Uterus (tissue), 4 donors: ENCODE results near the gene IGSF23. TPM values are rescaled to one million over a fixed set of nuclear protein-coding genes. Genes with fewer than 3 reads are reported as not detected.

Experiments used
- DNase-seq, 2 donors: peaks; one replicate each; pipeline ENCODE4 v3.0.0-alpha.2; 2019 to 2020
- H3K27ac ChIP-seq, 2 donors: fragments of 200-600 bp; sonication (generic); 1 replicate in 1 of 2; 2 replicates in 1 of 2; pipeline ENCODE4 v1.5.1; 2016 to 2018
- H3K27me3 ChIP-seq, 2 donors: fragments of 200-600 bp; sonication (generic); one replicate each; pipeline ENCODE4 v1.5.1; 2018 to 2019; ENCODE audit warnings: control low read depth in 1 of 2
- H3K36me3 ChIP-seq, 2 donors: fragments of 200-600 bp; sonication (generic); one replicate each; pipeline ENCODE4 v1.5.1; 2019; ENCODE audit warnings: control low read depth in 1 of 2
- H3K4me1 ChIP-seq, 2 donors: fragments of 200-600 bp; sonication (generic); one replicate each; pipeline ENCODE4 v1.5.1; 2018 to 2019; ENCODE audit warnings: control low read depth in 1 of 2
- H3K4me3 ChIP-seq, 2 donors: fragments of 200-600 bp; sonication (generic); 1 replicate in 1 of 2; 2 replicates in 1 of 2; pipeline ENCODE4 v1.5.1; 2018 to 2019; ENCODE audit warnings: mild to moderate bottlenecking in 1 of 2
- H3K9me3 ChIP-seq, 2 donors: fragments of 200-600 bp; sonication (generic); one replicate each; pipeline ENCODE4 v1.5.1; 2019; ENCODE audit warnings: control low read depth in 1 of 2
- CTCF ChIP-seq, 4 experiments: fragments of 200-600 bp in 2 of 4; fragments of 450-650 bp in 2 of 4; sonication (generic) in 2 of 4; IDR thresholded peaks; one replicate each; pipeline ENCODE4 v1.5.1; 2016 to 2019; ENCODE audit warnings: antibody characterized with exemption in 4 of 4, mild to moderate bottlenecking in 2 of 4, moderate library complexity in 1 of 4
- POLR2A ChIP-seq, 2 donors: fragments of 450-650 bp; IDR thresholded peaks; one replicate each; pipeline ENCODE4 v1.6.1; 2016; ENCODE audit warnings: antibody characterized with exemption in 2 of 2, mild to moderate bottlenecking in 1 of 2, moderate library complexity in 1 of 2
- intact Hi-C: fragments of 100-400 bp; cut with DNase I; formaldehyde crosslinking; loops from one replicate; pipeline ENCODE4 v1.15.1; 2023; ENCODE audit warnings: low total_unique reads
- total RNA-seq, 4 donors: library from RNA; depleted of rRNA in 3 of 4; stranded (reverse); fragments of >200 nt in 3 of 4; gene quantifications; one replicate each; pipeline versions ENCODE4 v1.1.0 to v1.2.4, GENCODE V29; 2014 to 2023
- donor health status: DM: yes; HTN: yes; CAD: no.

The IGSF23 gene
- total RNA-seq = not detected

GRCh38 chr19:44613295-44614178 is at the start of gene IGSF23:
IGSF23 (plus strand) TSS chr19:44613563; CDS start chr19:44613646, 83 bp downstream.
- H3K27ac ChIP-seq = no peak within 1 kb of the TSS
- no peaks in the 10 kb centered on the region for H3K4me1 ChIP-seq
- intact Hi-C loops = no loop called here
- H3K36me3 ChIP-seq = no peaks in the 10 kb centered on the region
- no peak for TF ChIP-seq CTCF (IDR thresholded peaks at IDR 0.05)
- no peak for TF ChIP-seq POLR2A (IDR thresholded peaks at IDR 0.05)
- no peaks in the 10 kb centered on the region for H3K27me3 ChIP-seq
- DNase-seq = no peak
- no peaks in the 10 kb centered on the region for H3K9me3 ChIP-seq
- no peak within 1 kb of the TSS for H3K4me3 ChIP-seq

- Histone ChIP-seq H3K36me3 (no peaks in the 10 kb centered on the region), H3K4me3 (no peak overlapping the region), H3K9me3 (no peaks in the 10 kb centered on the region), H3K27ac (no peak overlapping the region), H3K27me3 (no peaks in the 10 kb centered on the region), H3K4me1 (no peaks in the 10 kb centered on the region)
- intact Hi-C loops = no loop called here
- no peak for DNase-seq
- no peak for TF ChIP-seq POLR2A (IDR thresholded peaks at IDR 0.05)
- TF ChIP-seq CTCF (IDR thresholded peaks at IDR 0.05) = no peak
Measured at GRCh38 chr19:44566984-44567383, 46.4 kb upstream of the IGSF23 start.

GRCh38 chr19:44567745-44568144 is 45.6 kb upstream of the IGSF23 start:
- Histone ChIP-seq H3K9me3 (no peaks in the 10 kb centered on the region), H3K4me3 (no peak overlapping the region), H3K4me1 (no peaks in the 10 kb centered on the region), H3K36me3 (no peaks in the 10 kb centered on the region), H3K27ac (no peak overlapping the region), H3K27me3 (no peaks in the 10 kb centered on the region)
- TF ChIP-seq POLR2A (IDR thresholded peaks at IDR 0.05) (no peak), CTCF (IDR thresholded peaks at IDR 0.05) (no peak)
- intact Hi-C loops = no loop called here
- DNase-seq = no peak

- H3K36me3 ChIP-seq = no peaks in the 10 kb centered on the region
- TF ChIP-seq POLR2A (IDR thresholded peaks at IDR 0.05) (no peak), CTCF (IDR thresholded peaks at IDR 0.05) (no peak)
- H3K27me3 ChIP-seq = no peaks in the 10 kb centered on the region
- no peak overlapping the region for H3K4me3 ChIP-seq
- H3K9me3 ChIP-seq = no peaks in the 10 kb centered on the region
- no peak for DNase-seq
- H3K27ac ChIP-seq = no peak overlapping the region
- intact Hi-C loops = no loop called here
- no peaks in the 10 kb centered on the region for H3K4me1 ChIP-seq
Measured at GRCh38 chr19:44570603-44570983, 42.8 kb upstream of the IGSF23 start.

GRCh38 chr19:44570984-44571684 is 42.2 kb upstream of the IGSF23 start:
- Histone ChIP-seq H3K4me3 (no peak overlapping the region), H3K27me3 (no peaks in the 10 kb centered on the region), H3K27ac (no peak overlapping the region), H3K36me3 (no peaks in the 10 kb centered on the region), H3K4me1 (no peaks in the 10 kb centered on the region), H3K9me3 (no peaks in the 10 kb centered on the region)
- intact Hi-C loops = no loop called here
- DNase-seq = peak in 1 of 2 donors; percentile 36
- TF ChIP-seq POLR2A (IDR thresholded peaks at IDR 0.05) (no peak), CTCF (IDR thresholded peaks at IDR 0.05) (peak; percentile 35 to 70 (median 54))
